HG02981 (cell line): ENCODE data around the gene NPY.

Experiments used
- ATAC-seq: cut with Tn5 transposase; IDR thresholded peaks from one replicate; pipeline ENCODE4 v1.9.1; 2021; ENCODE audit warnings: mild to moderate bottlenecking, moderate library complexity; ENCODE audit not compliant: unreplicated experiment

Gene NPY

GRCh38 chr7:24312588-24312987 is 28.6 kb downstream of the NPY start:
- ATAC-seq: no peak

GRCh38 chr7:24313777-24314176 is 29.8 kb downstream of the NPY start:
- ATAC-seq: no peak

DNA sequence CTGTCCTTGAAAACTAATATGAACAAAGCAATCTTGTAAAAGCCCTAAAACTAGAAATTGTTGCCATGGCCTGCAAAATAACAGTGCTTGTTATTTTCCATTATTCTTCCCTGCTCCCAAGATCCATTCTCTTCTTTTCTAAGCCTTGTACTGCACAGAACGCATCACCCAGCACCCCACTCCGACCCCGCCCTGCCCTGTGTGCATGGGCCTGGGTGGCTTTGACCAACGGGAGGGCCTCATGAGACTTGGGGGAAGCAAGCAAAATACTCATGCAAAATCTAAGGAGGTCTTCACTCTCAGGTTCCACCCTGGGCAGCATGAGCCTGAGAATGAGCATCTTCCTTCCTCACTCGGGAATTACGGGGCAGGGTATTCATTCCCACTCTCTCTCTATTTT is 32.4 kb downstream of the NPY start:
- no peak for ATAC-seq

GRCh38 chr7:24318326-24318725 is 34.3 kb downstream of the NPY start:
- no peak for ATAC-seq

DNA sequence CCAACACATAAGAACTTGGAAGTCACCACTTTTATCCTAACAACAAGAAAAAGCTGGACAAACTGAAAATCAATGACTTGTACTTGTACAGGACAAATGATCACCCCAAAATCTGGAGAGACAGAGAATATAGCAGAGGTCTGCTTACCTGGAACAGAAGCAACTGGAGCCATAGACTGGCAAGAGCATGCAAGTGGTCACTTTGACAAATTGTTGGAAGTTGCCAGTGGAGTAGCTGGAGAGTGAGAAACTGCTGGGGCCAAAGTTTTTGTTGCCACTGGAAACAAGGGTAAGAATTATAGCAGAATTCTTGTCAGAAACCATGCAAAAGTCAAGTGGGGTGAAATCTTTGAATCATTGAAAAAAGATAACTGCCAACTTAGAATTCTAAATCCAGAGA is 35.2 kb downstream of the NPY start:
- ATAC-seq: no peak

DNA sequence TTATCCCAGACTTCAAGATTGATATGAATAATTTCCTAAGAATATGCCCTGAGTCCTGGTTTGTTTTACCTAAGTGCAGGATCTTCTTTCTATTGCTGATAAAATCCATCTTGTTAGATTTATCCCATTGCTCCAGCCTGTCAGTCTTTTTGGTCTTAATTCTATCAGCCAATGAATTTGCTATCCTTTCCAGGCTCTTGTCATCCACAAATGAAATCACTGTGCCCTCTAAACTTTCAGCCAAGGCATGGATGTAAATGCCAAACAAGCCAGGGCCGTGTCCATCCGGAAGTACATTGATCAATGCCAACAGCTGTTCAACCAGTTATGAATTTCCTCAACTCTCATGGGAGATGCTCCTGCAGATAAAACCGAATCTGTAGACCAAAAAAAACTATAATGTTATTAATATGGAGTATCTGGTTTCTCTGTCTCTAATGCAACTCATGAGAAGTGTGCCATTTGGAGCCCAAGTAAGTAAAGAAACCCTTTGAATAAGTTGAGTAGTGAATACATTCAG is 40.0 kb downstream of the NPY start:
- ATAC-seq: no peak

DNA sequence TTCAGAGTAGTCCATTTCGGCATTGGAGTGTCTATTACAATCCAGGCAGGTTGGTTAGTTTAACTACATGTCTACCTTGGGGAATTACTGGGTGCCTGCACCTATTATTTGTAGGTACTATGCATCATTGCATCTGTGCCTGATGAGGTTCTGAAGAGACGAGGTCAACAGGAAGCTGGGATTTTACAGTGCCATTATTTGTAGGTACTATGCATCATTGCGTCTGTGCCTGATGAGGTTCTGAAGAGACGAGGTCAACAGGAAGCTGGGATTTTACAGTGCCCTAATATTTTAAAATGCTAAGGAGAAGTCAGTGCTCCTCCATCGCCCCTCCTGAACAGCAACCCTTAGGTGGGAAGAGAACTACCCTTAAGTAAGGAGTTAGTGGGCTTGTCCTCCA is 41.7 kb downstream of the NPY start:
- peak; percentile 87 for ATAC-seq

DNA sequence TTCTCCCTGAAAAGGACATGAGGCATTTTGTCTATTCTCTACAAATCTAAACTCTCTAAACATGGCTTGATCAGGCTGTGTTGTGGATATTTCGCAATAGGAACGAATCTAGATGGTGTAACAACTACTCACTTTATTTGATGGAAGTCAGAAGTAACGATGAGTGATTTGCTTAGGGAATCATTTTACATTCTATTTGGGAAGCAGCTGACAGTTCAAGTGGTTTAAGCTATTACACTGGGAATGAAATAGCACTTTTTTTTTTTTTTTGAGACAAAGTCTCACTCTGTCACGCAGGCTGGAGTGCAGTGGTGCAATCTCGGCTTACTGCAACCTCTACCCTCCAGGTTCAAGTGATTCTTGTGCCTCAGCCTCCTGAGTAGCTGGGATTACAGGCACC is 44.1 kb downstream of the NPY start:
- ATAC-seq: no peak

DNA sequence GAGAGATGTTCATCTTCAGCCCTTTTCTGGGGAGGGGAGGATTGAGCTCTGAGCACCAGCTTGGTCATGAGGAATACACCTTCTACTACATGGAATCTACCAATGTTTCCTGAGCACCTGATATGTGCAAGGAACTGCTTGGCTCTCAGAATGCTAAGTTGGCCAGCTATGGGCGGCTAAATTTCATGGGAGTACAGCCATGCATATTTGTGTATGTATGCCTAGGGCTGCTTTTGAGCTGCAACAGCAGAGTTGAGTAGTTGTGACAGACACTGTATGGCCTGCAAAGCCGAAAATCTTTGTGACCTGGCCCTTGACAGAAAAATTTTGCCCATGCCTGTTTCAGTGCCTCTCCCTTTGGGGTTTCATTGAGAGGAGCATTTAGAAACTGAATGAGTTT is 44.9 kb downstream of the NPY start:
- ATAC-seq: no peak

- ATAC-seq: no peak
Observed at GRCh38 chr7:24334012-24334411, 50.0 kb downstream of the NPY start.

DNA sequence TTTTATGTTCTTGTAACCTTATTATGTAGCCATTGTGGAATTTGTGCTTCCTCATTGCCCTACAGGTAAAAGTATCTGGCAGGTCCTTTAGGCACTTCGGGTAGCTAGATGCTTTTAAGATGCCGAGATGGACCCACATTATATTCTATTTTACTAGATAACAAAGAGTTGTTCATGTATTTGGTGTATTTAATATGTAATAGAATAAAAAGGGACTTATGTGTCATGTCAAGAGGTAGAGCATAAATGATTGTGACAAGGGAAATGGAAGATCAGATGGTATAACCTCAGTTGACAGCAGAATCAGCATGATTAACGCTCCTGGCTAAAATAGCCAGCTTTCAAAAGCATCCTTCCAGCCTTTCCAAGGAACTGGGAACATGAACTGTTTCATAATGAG is 50.6 kb downstream of the NPY start:
- ATAC-seq: no peak

- no peak for ATAC-seq
Observed at GRCh38 chr7:24336461-24336860, 52.5 kb downstream of the NPY start.

DNA sequence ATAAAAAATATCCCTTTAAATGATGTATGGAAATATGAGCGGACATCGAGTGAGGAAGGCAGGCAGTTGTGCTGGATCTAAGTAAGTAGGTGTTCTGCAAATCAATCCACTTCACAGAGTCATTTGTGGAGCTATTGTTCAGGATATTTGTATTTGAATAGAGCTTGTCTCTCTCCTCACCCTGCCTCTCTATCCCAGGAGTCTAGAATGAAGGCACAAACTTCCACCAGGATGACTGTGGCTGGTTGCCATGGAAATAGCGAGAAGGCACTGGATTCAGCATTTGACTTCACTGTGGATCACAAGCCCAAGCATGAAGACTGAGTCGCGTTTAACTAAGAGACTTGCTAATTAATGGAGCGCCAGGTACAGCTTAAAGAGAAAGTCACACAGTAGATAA is 53.2 kb downstream of the NPY start:
- no peak for ATAC-seq

GRCh38 chr7:24339575-24339974 is 55.6 kb downstream of the NPY start:
- no peak for ATAC-seq

DNA sequence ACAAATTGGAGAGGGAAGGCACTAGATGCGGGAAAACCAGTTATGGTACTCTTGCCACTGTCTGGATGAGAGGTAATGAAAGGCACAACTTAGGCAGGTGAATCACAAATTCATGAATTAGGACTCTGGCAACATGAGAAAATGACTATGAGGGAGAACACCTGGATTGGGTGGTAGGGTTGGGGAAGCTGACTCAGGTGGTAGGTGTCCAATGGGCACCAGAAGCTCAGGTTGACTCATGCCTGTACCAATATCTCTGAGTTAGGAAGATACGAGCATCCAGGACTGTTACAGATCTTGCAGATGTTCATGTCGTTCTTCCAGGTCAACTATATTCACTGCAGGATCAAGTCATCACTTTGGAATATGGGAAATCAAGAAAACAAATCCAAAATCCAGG is 56.7 kb downstream of the NPY start:
- no peak for ATAC-seq
